LNCAP (cell line): ENCODE measurements around the gene FBLN2.

Experiments used
- CTCF ChIP-seq: fragments of 450-650 bp; IDR thresholded peaks from 2 replicates; pipeline ENCODE4 v1.5.1; 2017; ENCODE audit warnings: mild to moderate bottlenecking

The FBLN2 gene

GRCh38 chr3:13588993-13589392, 40.1 kb downstream of the FBLN2 start:
- TF ChIP-seq CTCF, result no peak

- TF ChIP-seq CTCF, result no peak
Measured at GRCh38 chr3:13590841-13591520, 42.1 kb downstream of the FBLN2 start.

DNA sequence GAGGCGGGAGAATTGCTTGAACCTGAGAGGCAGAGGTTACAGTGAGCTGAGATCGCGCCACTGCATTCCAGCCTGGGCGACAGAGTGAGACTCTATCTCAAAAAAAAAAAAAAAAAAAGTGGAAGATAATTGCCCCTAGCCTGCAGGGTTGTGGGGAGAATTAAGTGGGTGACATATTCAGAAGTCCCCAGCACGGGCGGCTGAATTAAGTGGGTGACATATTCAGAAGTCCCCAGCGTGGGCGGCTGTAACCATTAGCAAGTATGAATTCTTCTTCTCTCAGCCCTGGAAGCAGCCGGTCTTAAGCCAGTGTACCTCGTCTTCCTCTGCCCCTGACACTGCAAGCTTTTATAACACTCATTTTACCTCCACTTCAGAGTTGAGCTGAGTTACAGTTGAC, 44.7 kb downstream of the FBLN2 start:
- no peak for TF ChIP-seq CTCF

DNA sequence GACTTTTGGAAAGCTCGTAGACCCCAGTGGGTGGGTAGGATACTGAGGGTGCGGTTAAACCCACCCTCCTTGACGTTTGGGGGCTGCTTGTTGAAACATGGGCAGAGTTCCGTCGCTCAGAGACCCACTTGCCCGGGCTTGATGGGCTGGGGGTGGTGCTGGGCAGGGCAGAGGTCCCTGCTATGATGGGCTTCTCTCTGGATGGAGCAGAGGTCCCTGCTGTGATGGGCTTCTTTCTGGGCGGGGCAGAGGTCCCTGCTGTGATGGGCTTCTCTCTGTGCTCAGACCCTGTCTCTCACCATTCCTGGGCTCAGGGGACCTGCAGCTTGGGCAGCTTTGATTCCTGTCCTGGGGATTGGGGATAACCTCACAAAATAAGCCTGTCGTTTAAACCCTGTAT, 45.2 kb downstream of the FBLN2 start:
- no peak for TF ChIP-seq CTCF

GRCh38 chr3:13594991-13595421, 46.1 kb downstream of the FBLN2 start:
- no peak for TF ChIP-seq CTCF

DNA sequence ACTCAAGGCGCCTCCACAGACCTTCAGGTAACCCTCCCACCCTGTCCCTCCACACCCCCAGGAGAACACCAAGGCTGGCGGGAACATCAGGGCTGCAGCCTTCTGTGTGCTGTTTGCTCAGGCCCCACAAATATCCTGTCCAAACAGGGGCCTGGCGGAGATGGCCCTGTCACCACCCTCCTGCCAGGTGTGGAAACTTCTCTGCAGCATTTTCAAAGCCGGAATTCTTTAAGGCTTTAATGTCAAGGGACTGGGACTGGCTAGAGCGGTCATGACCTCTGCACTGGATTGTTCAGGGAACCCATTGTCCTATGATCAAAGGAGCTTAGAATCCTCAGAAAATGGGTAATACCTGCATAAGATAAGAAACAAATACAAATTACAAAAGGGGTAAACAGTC, 46.6 kb downstream of the FBLN2 start:
- no peak for TF ChIP-seq CTCF

DNA sequence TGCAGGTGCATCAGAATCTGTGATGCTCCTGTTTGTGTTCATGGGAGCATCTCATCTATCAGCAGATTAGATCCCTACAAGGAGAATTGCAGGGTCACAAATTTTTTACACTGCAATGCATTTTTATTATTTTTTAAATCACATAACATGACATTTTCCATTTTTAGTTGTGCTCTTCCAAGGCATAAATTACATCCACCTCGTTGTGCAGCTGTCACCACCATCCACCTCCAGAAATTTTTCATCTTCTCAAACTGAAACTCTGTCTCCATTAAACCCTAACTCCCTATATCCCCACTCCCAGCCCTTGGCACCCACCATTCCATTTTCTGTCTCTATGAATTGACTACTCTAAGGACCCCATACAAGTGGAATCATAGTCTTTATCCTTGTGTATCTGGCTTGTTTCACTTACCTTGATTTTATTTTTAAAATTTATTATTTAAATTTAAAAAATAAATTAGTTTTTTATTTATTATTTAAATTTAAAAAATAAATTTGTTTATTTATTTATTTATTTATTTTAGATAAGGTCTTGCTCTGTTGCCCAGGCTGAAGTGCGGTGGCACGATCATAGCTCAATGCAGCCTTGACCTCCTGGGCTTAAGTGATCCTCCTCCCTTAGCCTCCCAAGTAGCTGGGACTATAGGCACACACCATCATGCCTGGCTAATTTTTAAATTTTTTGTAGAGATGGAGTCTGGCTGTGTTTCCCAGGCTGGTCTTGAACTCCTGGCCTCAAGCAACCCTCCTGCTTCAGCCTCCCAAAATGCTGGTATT, 47.7 kb downstream of the FBLN2 start:
- TF ChIP-seq CTCF, result no peak
